ENCODE results near the gene GDNF.
"Not testable (repeated sequence)": the region's sequence is repeated elsewhere in the genome, so short reads cannot be mapped to it uniquely, and the experiment has no call there.

Gene GDNF

DNA sequence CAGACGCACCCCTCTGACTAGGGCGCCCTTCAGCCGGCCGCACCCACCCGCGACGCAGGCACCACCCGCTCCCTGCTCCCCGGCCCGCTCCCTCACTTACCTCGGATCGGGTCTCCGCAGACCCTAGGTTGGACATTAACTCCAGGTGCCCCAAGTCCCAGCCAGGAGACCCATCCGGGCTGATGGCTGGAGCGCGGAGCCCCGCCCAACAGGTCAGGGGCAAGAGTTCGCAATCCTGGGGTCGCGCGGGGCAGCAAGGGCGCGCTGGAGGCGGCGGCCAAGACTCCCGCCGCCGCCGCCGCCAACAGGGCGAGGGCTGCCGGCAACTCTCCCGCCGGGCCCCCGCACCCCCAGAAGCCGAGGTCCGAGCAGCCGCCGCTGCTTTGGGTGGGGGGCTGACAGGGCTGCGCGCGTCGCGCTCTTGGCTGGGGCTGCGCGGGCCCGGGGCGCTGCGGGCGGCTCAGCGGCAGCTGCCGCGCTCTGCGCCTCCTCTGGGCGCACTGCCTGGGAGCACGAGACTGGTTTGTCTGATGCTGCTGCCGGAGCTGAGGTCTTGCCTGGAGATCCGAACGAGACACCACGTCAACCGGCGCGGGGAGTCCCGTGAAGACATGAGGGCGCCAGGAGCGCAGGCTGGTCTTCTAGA is at the start of gene GDNF:
Gene GDNF, minus strand, starts transcription at position 635 of the 646 bp plus-strand sequence. CDS start 5,245 bp downstream, outside the sequence.
- no peak for DNase-seq

GRCh38 chr5:37888476-37888875 is 48.6 kb upstream of the GDNF start:
- DNase-seq, result no peak

DNA sequence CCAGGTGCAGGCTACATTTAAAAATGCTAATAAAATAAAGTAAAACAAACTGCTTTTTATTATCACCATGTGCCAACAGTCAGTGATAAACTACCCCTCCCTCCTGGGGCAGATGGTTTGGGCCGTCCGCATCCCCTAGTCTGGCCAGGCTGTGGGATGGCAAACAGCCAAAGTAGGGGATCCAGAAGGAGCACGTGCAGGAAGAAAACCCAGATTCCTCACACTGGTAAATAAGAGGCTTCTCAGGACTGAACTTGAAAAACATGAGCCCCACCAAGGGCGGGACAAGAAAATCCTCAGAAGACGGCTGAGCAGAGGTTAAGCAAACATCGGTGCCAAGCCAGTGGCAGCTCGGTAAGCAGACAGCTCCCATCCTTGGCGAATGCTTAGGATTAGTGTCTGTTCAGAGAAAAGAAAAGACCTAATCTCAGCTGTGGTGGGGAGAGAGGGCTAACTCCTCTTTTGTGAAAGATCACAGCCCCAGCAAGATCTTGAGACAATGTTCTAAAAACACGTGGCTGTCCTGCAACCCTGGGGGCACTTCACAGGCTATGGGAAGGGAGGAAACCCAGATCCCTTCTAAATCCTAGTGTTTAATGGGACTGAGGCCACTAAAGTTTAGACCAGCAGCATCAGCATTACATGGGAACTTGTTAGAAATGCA is 46.5 kb upstream of the GDNF start:
- no peak for DNase-seq

DNA sequence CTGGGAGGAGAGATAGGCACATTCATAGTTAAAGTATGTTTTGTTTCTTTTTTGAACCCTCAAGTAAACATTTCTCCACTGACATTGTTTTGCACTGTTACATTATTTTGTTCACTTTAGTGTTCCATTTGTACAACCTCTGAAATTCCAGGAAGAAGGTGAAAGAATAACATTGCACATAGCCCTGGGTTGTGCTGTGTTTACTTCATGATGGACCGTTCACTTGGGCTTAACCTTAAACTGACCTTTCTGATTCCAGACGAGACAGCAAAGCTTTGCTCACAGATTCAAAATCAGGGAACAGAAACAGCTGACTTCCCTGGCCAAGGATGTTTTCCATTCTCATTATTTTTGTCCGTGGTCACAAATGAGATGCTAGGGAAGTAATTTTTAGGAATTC is 42.8 kb upstream of the GDNF start:
- no peak for DNase-seq

GRCh38 chr5:37881359-37881758 is 41.5 kb upstream of the GDNF start:
- no peak for DNase-seq

DNA sequence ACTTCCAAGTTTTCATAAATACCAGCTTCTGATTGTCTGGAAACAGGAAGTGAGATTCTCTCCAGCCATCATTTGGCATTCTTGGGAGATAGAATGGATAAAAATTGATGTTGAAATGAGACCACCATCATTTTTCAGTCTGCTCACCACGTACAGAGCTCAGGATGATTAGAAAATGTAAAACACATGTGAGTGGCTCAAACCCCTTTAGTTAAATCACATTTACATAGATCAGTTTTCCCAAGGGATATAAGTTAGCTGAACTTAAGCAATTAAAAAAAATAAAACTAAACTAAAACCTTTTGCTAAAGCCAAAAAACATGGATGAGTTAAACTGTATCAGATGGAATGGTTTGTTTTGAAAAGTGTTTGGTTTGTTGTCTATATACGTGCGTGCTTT is 37.1 kb upstream of the GDNF start:
- no peak for DNase-seq

GRCh38 chr5:37876245-37876644 is 36.4 kb upstream of the GDNF start:
- no peak for DNase-seq

DNA sequence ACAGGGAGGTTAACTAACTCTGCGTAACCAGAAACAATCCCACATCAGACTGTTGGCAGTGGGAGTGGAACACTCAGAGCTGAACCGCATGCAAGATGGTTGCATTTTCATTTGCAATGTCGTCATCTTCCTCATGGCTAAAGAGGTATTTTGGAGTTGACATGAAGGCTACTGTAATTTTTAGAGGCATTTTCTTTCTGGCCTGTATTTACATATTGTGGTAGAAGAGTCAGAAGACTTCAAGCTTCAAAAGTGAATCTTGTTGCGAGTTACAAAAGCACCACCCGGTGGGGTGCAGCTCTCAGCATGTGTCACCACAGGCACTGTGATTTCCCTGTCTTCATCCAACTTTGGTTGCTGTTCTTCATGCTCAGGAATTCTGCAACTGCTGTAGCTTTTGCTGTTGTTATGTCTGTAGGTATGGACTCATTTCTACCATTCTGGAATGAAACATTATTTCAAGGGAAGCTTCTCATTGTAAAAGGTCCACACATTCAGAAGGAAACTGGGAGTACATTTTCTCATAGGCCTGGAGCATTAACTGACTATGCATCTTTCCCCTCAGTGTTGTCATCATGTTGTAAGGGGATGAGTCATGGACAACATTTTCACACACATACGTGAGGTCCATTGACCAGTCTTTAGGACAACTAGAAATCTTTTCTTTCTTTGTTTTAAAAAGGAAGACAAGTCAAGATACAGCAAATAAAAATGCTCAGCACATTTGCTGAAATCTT is 35.4 kb upstream of the GDNF start:
- no peak for DNase-seq

DNA sequence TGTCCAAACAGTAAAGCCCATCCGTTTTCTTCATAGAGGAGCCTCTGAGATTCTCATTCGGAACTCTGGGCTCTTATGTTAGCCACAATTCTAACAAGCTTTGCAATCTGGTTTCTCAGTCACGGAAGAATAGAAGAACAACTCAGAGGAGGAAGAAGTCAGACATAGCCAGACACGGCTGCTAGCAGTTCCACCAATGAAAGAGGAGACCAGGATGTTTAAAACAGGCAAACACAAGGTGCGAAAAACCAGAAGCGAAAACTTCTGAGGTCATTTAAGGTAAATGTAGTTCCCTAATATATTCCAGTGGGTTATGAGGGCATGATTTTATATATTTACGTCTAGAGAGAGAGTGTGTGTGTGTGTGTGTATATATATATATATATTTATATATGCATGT is 34.1 kb upstream of the GDNF start:
- DNase-seq, result no peak

DNA sequence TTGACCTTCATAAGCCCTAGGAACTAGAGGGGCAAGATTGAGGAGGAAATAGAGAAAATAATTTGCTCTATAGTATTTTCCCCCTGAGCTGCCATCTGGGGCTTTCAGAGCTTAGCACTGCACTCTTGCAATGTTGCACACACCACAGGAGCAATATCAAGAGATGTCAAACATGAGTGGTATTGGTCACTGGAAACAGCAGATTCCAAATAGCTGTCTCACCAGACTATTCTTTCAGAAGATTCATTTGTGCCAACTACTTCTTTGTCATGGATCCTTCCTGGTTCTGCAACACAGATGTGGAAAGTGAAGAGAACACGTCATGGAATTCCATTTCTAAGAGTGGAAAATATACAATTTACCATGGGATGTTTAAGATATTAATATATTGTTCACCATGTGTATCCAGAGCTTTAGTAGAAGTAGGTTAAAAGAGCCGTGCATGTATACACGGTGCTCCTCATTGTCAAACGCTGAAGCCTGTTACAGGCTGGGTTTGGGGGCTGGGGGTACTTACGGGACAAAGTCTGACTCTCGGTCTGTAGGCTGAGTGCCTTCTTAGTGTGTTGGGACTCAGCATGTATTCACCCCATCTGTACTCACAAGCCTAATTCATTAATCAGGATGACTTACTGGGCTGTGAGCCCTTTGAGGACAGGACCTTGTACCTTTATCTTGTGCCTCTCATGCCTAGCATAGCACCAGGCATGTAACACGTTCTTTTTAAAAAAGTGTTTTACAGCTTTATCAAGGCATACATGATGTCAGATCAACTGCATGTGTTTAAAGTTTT is 31.4 kb upstream of the GDNF start:
- DNase-seq, result no peak

- no peak for DNase-seq
Observed at GRCh38 chr5:37869216-37869615, 29.4 kb upstream of the GDNF start.

DNA sequence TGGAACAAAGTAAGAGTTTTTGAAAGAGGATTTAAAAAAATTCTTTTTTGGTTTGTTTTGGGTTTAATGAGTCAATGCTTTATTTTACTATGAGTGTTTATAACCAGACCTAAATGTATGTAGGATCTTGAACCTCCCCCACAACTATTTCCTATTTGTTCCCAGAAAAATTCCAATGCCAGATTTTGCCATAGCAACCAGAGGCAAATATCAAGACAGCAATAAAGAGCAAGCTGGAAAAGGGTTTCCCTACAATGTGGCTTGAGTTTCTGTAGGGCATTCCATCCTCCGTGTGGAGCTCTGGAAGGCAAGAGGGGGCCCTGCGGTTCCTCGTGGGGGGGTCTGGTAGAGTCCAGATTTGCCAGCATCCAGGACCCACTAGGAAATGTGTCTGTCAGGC is 27.8 kb upstream of the GDNF start:
- DNase-seq, result no peak

DNA sequence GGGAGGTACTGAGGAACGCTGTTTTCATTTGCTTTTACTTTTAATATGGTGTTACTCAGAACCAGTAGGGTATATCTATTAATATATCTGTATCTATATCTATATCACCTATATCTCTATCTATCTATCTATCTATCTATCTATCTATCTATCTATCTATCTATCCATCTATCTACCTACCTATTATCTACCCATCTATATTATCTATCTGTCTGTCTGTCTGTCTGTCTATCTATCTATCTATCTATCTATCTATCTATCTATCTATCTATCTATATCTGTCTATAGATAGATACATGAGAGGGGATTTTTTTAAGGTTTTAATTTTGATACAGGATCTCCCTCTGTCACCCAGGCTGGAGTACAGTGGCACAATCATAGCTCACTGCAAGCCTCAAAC is 23.1 kb upstream of the GDNF start:
- DNase-seq, result not testable (repeated sequence)

DNA sequence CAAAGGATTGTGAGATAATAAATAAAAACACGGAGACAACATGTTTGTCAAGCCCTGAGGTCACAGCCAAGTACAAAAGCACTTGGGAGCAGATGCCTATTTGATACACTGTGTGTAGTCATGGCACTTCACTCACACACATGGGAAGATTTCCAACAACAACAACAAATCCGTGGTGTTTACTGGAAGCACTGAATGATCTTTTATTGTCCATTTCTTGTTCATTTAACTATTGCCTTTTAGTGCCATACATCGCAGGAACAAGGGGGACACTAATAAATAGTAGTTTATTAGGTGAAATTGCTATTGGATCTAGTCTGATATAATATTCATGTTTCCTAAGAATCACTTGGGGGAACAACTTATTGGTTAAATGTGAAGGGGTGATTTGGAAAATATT is 20.4 kb upstream of the GDNF start:
- DNase-seq, result no peak

DNA sequence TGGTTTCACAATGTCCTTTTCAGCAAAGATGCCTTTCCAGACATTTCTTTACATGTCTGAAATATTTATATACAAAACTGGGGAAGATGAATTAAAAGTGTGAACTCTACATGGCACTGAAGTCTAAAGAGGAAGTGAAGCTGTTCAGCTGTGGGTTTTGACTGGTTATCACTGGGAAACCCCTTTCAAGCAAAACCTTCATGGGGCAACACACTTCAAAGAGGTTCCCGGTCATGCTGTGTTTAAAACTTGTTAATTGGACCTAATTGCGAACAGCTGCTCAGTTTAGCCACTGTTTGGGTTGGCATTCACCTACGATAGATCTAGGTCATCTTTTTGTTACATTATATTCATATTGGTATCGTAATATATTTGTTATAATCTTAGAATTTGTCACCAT is 20.0 kb upstream of the GDNF start:
- no peak for DNase-seq

GRCh38 chr5:37858250-37858649 is 18.4 kb upstream of the GDNF start:
- DNase-seq, result no peak

DNA sequence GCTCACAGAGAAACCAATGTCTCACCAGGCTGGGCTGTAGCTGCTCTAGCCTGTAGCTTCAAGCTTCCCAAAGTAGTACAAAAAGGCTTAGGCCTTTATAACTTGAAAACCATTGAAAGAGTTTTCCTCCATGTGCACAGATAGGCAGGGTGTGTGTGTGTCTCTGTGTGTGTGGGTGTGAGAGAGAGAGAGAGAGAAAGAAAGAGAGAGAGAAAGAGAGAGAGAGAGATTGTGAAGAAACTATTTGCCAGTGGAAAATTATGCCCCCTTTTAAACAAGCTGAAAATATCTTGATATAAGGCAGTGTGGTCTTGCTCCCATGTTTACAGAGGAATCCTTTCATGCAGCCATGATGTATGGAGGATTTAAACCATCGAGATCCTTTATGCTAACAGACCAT is 17.9 kb upstream of the GDNF start:
- no peak for DNase-seq

DNA sequence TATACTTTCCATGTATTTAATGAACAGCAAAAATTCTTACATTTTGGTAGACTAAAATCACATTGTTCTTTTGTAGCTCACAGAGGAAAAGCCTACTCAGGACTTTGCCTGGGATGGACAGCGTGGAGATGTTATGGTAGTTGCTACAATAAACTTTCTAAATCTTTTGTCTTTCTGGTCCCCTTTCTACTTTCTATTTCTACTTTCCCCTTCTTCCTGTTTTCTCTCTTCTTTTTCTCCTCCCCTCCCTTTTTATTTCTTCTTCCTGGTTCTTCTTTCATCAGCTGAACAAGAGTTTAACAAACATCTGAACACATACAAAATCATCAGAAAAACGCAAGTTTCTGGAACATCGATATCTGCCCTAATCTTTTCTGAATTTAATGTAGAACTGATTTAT is 15.6 kb upstream of the GDNF start:
- no peak for DNase-seq

- DNase-seq, result no peak
Observed at GRCh38 chr5:37851305-37851704, 11.5 kb upstream of the GDNF start.

- DNase-seq, result no peak
Observed at GRCh38 chr5:37850226-37850865, 10.5 kb upstream of the GDNF start.

GRCh38 chr5:37849641-37850040 is 9.8 kb upstream of the GDNF start:
- DNase-seq, result no peak

DNA sequence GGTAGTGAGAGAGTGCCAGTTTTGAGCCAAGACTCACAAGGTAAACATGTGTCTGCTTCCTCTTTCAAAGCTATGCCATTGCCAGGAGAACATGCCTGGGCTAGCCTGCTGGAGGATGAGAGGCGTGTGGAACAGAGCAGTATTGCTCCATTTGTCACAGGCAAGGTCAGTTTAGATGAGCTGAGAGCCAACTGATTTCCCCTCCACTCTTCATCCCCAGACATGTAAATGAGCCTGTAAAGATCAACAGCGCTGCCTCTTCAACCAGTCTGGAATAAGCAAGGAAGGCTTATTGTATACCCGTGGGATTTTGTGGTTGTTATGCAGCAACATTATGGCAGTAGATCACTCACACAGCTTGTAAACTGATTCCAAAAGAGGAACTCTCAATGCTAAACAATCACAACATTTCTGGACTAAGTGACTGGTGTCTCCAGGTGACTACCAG is 8.2 kb upstream of the GDNF start:
- DNase-seq, result peak; percentile 96

GRCh38 chr5:37846786-37847310 is 7.0 kb upstream of the GDNF start:
- DNase-seq, result no peak

Data from DMS79 (cell line).